OCI-M1 (cell line): ENCODE results near the gene PICALM.

ENCODE experiments used
- DNase-seq: peaks from one replicate; lab custom pipeline; 2025; lab: John Stamatoyannopoulos, UW

PICALM gene

GRCh38 chr11:86081455-86081854, 12.6 kb upstream of the PICALM start:
- DNase-seq, result no peak

- no peak for DNase-seq
Measured at GRCh38 chr11:86079421-86079820, 10.5 kb upstream of the PICALM start.

DNA sequence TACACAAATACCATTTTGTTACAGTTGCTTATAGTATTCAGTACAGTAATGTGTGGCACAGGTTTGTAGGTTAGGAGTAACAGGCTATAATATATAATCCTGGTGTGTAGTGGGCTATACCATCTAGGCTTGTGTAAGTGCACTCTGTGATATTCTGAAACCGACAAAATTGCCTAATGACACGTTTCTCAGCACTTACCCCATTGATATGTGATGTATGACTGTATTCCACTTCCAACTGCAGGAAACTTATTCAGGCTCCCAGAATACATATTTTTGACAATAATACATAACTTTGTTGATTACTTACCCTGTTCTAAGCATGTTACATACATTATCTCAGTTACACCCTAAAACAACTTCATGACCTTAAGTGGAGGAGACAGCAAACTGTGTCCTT, 5.1 kb upstream of the PICALM start:
- DNase-seq, result no peak

GRCh38 chr11:86072211-86072610, 3.3 kb upstream of the PICALM start:
- no peak for DNase-seq

DNA sequence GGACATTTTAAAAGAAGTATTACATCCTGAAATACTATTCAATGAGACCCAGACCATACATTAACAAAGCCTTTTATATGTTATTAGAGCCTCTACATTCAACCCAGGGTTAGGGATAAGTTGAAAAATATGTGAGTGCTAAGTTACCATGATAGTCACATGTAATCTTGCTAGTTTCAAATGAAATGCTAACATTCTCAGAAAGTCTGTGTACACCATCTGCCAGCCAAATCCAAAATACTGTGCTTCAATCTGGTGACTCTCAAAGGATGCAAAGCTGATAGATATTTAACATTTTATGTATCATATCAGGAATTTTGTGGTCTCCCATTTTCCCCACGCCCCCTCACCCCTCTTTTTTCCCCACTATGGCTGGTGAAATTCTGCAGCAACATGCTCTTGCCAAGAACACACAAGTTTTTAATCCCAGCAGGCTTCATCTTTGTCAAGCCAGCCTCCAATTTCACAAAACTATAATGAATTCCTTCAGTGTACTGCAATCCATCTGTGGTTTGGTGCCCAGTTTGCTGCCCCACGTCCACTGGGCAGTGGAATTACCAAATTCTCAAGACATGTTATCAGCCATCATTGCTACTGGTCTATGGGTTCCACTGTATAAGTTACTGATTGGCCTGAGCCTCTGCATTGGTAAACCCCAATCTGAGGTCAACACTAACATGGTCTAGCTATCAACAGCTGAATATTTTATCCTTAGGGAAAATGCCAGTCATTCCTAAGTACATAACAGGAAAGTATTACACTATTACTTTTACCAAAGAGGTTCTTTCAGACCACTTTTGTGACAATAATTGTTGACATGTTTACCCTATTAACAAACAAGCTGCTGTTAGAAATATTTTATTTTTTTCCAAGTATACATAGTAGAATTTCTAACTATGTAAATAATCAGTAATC, 1.5 kb upstream of the PICALM start:
- DNase-seq, result peak; percentile 83

GRCh38 chr11:86069408-86070101, 671 bp upstream of the PICALM start:
- peak; percentile 100 for DNase-seq

- peak; percentile 96 for DNase-seq
Measured at GRCh38 chr11:86068138-86068871, 579 bp downstream of the PICALM start.

- no peak for DNase-seq
Measured at GRCh38 chr11:86067851-86068137, 1.1 kb downstream of the PICALM start.

DNA sequence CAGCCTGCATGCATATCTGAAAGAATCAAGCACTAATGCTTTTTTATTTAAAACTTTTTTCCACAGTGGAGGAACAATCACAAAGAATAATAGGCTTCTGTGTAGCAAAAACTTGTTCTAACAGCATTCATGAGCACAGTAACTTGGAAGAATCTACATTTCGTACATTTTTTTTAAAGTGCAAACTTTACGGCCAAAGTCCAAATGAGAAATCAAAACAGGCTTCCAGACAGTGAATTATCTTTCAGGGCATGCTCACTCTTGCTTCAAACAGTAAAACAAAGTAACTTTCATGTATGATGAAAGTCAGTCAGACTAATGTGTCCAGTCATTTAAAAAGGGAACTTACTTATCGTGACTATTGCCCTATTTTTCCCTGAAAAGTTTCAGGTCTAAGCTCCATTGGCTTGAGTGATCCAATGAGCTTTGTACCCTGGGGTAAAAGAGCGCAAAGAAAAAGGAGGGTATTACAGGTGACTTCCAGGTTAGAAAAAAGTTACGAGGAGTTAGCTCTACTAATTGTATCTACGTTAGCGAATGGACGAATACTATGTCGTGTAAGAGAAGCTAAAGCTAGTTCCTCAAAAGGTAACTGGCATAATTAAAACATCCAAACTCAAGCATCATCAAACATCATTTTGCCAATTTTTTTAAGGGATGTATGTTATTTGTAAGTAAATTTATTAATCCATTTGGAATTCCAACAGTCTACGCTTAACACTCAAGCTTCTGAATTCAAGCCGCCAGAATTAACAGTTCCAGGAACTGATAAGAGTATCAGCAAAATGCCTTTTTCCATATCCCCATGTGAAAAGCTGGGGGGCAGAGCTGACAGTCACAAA, 1.7 kb downstream of the PICALM start:
- DNase-seq, result peak; percentile 99

DNA sequence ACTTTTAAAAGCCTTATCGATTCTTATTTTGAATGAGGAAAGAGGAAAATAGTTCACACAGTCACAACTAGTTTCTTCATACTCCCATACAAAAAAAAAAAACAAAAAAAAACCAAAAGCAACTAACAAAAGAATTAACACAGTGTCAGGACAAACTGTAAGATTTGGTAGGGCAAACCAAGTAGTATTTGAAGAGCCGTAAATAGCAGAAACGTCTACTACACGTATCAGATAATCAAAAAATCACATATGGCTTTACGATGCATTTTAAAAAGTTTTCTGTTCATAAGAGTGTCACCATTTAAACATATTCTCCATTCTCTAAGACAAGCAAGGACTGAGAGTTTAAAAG, 2.3 kb downstream of the PICALM start:
- DNase-seq, result no peak

GRCh38 chr11:86066033-86066432, 2.9 kb downstream of the PICALM start:
- peak; percentile 87 for DNase-seq

GRCh38 chr11:86064220-86064803, 4.6 kb downstream of the PICALM start:
- peak; percentile 82 for DNase-seq

DNA sequence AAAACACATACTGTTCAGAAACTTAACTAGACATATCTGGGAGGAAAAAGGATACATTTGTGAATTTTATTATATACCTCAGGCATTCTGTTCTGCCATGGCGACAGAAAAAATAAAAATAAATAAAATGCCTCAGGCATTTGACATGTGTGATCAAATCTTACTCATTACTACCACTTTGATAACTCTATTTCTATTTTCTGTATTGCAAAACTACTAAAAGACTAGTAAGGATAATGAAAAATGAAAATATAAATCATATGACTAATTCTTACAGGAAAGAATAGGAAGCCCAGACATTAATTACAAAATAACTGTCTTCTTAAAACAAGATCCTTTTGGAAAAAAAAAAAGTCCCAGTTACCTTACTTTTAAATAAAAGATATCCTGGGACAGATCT, 5.3 kb downstream of the PICALM start:
- DNase-seq, result no peak

DNA sequence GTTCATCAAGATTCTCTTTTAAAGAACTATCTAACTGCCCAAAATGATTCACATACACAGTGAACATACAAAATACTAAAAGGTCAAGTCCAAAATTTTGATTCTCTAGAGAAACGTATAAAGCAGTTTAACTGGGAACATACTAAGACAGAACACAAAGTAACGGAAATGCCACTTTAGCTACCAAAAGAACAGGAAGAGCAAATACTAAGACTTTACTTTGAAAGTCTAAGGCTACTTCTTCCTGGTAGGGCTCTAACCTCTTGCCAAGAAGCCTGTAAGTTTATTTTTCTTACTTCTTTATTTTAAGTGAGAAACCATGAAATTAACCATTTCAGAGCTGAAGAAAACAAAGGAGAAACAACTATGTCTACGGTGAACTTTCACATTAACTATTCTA, 6.2 kb downstream of the PICALM start:
- peak; percentile 83 for DNase-seq

- no peak for DNase-seq
Measured at GRCh38 chr11:86061483-86062205, 7.2 kb downstream of the PICALM start.

- no peak for DNase-seq
Measured at GRCh38 chr11:86060544-86060943, 8.3 kb downstream of the PICALM start.

DNA sequence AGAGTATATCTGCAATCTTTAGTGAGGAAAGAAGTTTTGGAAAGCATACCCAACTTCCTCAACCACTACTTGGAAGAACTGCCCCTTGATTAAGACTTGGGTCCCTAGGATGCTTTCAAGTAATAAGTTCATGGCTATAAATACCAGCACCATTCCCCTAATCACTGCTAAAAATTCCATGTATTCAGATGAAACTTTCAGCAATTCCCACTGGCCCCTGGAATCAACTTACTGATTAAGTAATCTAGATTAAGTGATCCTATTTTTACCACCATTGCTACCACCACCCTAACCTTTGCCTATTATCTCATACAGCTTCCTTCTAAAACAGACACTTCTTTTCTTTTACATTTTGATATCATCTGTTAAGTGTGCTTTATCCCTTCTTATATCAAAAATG, 10.5 kb downstream of the PICALM start:
- DNase-seq, result no peak

DNA sequence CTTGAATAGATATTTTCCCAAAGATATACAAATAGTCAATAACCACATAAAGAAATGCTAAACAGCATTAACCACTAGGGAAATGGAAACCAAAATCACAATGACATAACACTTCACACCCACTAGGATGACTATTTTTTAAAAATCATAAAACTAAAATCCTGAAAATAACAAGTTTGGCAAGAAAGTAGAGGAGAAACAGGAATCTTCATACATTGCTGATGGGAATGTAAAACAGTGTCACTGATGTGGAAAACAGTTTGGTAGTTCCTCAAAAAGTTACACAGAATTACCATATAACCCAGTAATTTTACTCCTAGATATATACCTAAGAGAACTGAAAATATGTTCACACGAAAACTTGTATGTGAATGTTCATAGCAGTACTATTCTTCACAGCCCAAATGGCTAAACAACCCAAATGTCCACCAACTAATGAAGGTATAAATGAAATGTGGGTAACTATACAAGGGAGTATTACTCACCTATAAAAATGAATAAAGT, 12.5 kb downstream of the PICALM start:
- DNase-seq, result no peak

- DNase-seq, result no peak
Measured at GRCh38 chr11:86052693-86053641, 15.9 kb downstream of the PICALM start.
